ENCODE results near the gene FNIP1.
"Not testable (repeated sequence)": the region's sequence is repeated elsewhere in the genome, so short reads cannot be mapped to it uniquely, and the experiment has no call there.

Gene FNIP1

DNA sequence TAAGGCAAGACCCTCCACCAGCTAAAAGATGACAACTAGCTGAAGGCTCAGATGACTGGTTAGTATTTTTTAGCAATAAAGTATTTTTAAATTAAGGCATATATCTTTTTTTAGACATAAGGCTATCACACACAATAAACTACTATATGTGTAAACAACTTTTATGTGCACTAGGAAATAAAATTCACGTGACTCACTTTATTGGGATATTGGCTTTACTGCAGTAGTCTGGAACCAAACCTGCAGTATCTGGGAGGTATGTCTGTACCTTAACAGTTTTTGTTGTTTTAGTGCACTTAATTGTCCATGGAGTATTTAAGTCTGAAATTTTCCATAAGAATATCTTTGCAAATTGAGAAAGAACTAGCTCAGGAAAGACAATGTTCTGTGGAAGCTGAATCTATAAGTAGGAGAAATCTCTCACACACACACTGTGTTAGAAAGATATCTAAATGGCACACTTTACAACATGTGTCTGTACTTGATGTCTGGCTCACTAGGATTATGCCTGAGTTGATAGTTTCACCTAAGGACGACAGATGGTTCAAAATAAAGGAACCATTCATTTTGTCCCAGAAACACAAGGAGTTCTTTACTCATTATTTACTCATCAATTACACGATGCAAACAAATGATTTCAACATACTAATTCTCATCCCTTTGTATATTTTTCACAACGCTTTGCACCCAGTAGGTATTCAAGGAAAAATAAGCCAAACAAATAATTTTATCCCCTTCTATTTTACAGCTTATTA is 166.4 kb downstream of the FNIP1 start:
- no peak for FAIRE-seq
- no peak for DNase-seq (ENCODE audit: insufficient read length)

GRCh38 chr5:131628990-131629389 is 167.8 kb downstream of the FNIP1 start:
- DNase-seq (ENCODE audit: insufficient read length), result no peak
- no peak for FAIRE-seq
- TF ChIP-seq POLR2AphosphoS5 (IDR thresholded peaks at IDR 0.05; ENCODE audit: low read depth, low read length) (no peak), TAF1 (IDR thresholded peaks at IDR 0.05; ENCODE audit: borderline replicate concordance, low read depth, low read length) (no peak), POLR2A (IDR thresholded peaks at IDR 0.05; ENCODE audit: low read depth, low read length) (no peak)

More for the DNA sequence above, 166.4 kb downstream of the FNIP1 start:
- TF ChIP-seq POLR2AphosphoS5 (IDR thresholded peaks at IDR 0.05; ENCODE audit: low read depth, low read length), result no peak
- TF ChIP-seq POLR2A (IDR thresholded peaks at IDR 0.05; ENCODE audit: low read depth, low read length), result no peak
- no peak for TF ChIP-seq TAF1 (IDR thresholded peaks at IDR 0.05; ENCODE audit: borderline replicate concordance, low read depth, low read length)

DNA sequence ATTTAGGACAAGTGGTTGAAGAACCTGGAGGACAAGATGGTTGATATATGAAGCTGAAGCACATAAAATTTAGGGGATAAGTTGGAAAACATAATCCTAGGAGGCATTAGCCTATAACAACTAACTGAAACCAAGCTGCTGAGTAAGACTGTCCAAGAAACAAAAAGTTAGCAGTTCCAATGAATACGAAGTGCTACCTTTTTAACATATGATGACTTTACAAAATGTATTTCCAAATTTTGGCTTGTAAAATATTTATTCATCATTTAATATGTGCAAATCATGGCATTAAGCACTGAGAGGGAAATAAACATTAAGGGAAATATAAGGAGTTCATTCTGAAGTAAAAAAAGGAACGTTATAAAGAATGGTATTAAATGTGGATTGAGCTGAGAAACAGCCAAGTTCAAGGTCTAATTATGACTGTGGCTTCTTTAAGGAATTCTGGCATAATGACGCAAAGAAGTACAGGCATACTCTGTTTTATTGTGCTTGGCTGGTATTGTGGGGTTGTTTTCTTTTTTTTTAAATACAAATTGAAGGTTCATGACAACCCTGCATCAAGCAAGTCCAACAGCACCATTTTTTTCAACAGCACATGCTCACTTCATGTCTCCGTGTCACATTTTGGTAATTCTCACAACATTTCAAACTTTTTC is 169.5 kb downstream of the FNIP1 start:
- FAIRE-seq (no peak), DNase-seq (ENCODE audit: insufficient read length) (no peak)
- TF ChIP-seq POLR2A (IDR thresholded peaks at IDR 0.05; ENCODE audit: low read depth, low read length) (no peak), POLR2AphosphoS5 (IDR thresholded peaks at IDR 0.05; ENCODE audit: low read depth, low read length) (no peak), TAF1 (IDR thresholded peaks at IDR 0.05; ENCODE audit: borderline replicate concordance, low read depth, low read length) (no peak)

DNA sequence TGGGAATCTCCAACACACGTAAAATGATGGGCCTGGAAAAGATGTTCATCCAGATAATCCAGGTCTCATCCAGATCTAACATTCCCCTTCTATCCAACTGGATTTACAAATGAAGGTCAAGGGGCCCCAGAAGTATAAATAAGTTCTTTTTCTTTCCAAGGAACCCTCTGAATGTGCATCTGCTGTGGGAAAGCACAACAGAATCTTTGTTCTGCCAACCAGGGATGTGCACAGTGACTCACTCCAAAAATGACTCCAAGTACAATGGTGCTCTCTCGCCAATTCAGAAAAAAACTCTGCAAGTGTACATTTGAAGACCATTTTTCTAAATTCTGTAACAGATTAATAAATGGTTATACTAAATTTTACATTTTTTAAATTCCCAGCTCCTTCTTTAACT is 174.2 kb downstream of the FNIP1 start:
- DNase-seq (ENCODE audit: insufficient read length) (no peak), FAIRE-seq (no peak)
- no peak for TF ChIP-seq POLR2AphosphoS5 (IDR thresholded peaks at IDR 0.05; ENCODE audit: low read depth, low read length)
- TF ChIP-seq POLR2A (IDR thresholded peaks at IDR 0.05; ENCODE audit: low read depth, low read length), result no peak
- no peak for TF ChIP-seq TAF1 (IDR thresholded peaks at IDR 0.05; ENCODE audit: borderline replicate concordance, low read depth, low read length)

DNA sequence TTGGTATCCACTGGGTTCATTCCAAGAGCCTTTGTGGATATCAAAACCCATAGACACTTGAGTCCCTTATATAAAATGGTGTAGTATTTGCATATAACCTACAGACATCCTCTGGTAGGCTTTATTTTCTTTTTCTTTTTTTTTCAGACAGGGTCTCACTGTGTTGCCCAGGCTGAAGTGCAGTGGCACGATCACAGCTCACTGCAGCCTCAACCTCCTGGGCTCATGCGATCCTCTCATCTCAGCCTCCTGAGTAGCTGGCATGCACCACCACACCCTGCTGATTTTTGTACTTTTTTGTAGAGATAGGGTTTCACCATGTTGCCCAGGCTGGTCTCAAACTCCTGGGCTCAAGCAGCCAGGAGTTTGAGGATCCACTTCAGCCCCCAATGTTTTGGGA is 175.7 kb downstream of the FNIP1 start:
- not testable (repeated sequence) for FAIRE-seq; DNase-seq (ENCODE audit: insufficient read length)

- DNase-seq (ENCODE audit: insufficient read length), result no peak
- FAIRE-seq, result no peak
- no peak for TF ChIP-seq TAF1 (IDR thresholded peaks at IDR 0.05; ENCODE audit: borderline replicate concordance, low read depth, low read length)
- no peak for TF ChIP-seq POLR2A (IDR thresholded peaks at IDR 0.05; ENCODE audit: low read depth, low read length)
- no peak for TF ChIP-seq POLR2AphosphoS5 (IDR thresholded peaks at IDR 0.05; ENCODE audit: low read depth, low read length)
These were observed 177.7 kb downstream of the FNIP1 start for GRCh38 chr5:131619102-131619501.

DNA sequence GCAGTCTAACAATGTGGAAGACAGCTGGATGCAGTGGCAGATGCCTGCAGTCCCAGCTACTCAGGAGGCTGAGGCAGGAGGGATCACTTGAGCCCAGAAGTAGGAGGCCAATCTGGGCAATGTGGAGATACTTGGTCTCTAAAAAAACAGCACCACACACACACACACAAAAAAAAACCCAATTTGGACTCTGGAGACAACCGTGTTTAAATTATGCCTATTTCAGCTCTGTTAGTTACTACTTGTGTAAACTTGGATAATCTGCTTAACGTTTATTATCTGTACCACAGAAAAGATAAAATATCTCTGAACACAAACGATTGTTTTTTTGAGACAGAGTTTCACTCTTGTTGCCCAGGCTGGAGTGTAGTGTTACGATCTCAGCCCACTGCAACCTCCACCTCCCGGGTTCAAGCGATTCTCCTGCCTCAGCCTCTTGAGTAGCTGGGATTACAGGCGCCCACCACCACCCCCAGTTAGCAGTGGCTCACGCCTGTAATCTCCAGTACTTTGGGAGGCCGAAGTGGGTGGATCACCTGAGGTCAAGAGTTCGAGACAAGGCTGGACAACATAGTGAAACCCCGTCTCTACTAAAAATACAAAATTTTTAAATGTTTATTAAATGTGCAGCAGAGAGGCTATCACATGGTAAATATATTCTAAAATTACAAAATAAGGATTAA is 179.5 kb downstream of the FNIP1 start:
- TF ChIP-seq POLR2AphosphoS5 (IDR thresholded peaks at IDR 0.05; ENCODE audit: low read depth, low read length) (no peak), TAF1 (IDR thresholded peaks at IDR 0.05; ENCODE audit: borderline replicate concordance, low read depth, low read length) (no peak), POLR2A (IDR thresholded peaks at IDR 0.05; ENCODE audit: low read depth, low read length) (no peak)
- no peak for FAIRE-seq
- no peak for DNase-seq (ENCODE audit: insufficient read length)

DNA sequence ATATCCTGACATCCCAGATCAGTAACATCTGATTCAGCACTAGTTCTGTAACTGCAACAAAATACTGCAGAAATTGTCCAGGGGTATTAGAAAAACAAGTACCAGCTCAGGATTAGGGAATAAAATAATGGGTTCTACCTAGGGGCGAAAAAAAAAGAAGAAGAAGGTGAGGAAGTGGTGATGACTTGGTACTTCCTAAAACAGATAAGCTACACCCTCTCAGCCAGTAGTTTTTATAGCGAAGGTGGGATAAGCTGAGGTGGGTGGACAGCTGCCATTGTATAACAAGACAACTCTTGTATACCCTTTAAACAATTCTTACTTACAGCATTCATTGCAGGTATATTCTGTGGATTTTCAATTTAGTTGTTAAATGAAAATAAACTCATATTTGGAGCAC is 180.9 kb downstream of the FNIP1 start:
- FAIRE-seq (no peak), DNase-seq (ENCODE audit: insufficient read length) (no peak)
- TF ChIP-seq POLR2A (IDR thresholded peaks at IDR 0.05; ENCODE audit: low read depth, low read length), result no peak
- no peak for TF ChIP-seq TAF1 (IDR thresholded peaks at IDR 0.05; ENCODE audit: borderline replicate concordance, low read depth, low read length)
- TF ChIP-seq POLR2AphosphoS5 (IDR thresholded peaks at IDR 0.05; ENCODE audit: low read depth, low read length), result no peak

DNA sequence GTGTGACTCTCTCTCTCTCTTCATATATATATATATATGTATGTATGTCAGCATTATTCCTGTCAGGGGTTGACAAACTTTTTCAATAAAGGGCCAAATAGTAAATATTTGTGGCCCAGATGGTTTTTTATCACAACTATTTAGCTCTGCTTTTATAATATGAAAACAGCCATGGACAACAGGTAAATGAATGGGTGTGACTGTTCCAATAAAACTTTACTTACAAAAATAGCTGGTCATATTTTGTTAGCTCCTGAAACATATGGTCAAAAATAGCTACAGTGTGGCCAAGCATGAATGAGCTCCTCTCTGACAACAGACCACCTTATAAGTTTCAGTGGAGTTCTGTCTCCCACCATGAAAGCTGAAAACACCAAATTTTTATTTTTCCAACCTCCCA is 183.4 kb downstream of the FNIP1 start:
- DNase-seq (ENCODE audit: insufficient read length), result no peak
- FAIRE-seq, result no peak
- TF ChIP-seq POLR2A (IDR thresholded peaks at IDR 0.05; ENCODE audit: low read depth, low read length) (no peak), TAF1 (IDR thresholded peaks at IDR 0.05; ENCODE audit: borderline replicate concordance, low read depth, low read length) (no peak), POLR2AphosphoS5 (IDR thresholded peaks at IDR 0.05; ENCODE audit: low read depth, low read length) (no peak)

DNA sequence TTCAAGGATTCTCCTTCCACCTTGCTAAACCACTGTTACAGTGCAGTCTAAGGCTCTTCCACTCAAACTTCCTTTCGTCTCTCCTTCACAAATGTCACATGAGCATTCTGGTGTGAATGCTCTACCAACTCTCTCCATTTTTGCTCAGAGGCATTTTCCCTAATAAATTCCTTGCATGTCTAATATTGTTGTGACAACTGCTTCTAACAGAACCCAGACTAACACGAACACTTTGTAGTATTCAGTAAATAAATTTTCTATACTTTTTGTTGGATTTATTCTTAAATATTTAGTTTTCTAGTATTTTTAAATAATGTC is 185.8 kb downstream of the FNIP1 start:
- FAIRE-seq (no peak), DNase-seq (ENCODE audit: insufficient read length) (no peak)
- TF ChIP-seq POLR2AphosphoS5 (IDR thresholded peaks at IDR 0.05; ENCODE audit: low read depth, low read length), result no peak
- no peak for TF ChIP-seq TAF1 (IDR thresholded peaks at IDR 0.05; ENCODE audit: borderline replicate concordance, low read depth, low read length)
- TF ChIP-seq POLR2A (IDR thresholded peaks at IDR 0.05; ENCODE audit: low read depth, low read length), result no peak

- TF ChIP-seq POLR2A (IDR thresholded peaks at IDR 0.05; ENCODE audit: low read depth, low read length) (no peak), TAF1 (IDR thresholded peaks at IDR 0.05; ENCODE audit: borderline replicate concordance, low read depth, low read length) (no peak), POLR2AphosphoS5 (IDR thresholded peaks at IDR 0.05; ENCODE audit: low read depth, low read length) (no peak)
- DNase-seq (ENCODE audit: insufficient read length) (no peak), FAIRE-seq (no peak)
These were observed 186.4 kb downstream of the FNIP1 start for GRCh38 chr5:131610198-131611063.
